Osteocyte (in vitro differentiated cells): ENCODE data around the gene GUCD1. TPM values are rescaled to one million over a fixed set of nuclear protein-coding genes. Genes with fewer than 3 reads are reported as not detected.

Source experiments
- DNase-seq: peaks from one replicate; pipeline ENCODE4 v3.0.0; 2021; ENCODE audit warnings: mixed read lengths; ENCODE audit not compliant: unreplicated experiment; ENCODE audit errors: extremely low spot score
- H3K27ac Mint-ChIP-seq: one replicate; pipeline ENCODE4 v1.8.0; 2021; ENCODE audit warnings: mild to moderate bottlenecking, mixed read lengths; ENCODE audit not compliant: unreplicated experiment
- H3K27me3 Mint-ChIP-seq: one replicate; pipeline ENCODE4 v1.8.0; 2021; ENCODE audit warnings: mixed read lengths; ENCODE audit not compliant: unreplicated experiment
- H3K36me3 Mint-ChIP-seq: one replicate; pipeline ENCODE4 v1.8.0; 2021; ENCODE audit warnings: mixed read lengths; ENCODE audit not compliant: unreplicated experiment
- H3K4me1 Mint-ChIP-seq: one replicate; pipeline ENCODE4 v1.8.0; 2021; ENCODE audit warnings: mixed read lengths; ENCODE audit not compliant: unreplicated experiment
- H3K4me3 Mint-ChIP-seq: one replicate; pipeline ENCODE4 v1.8.0; 2021; ENCODE audit warnings: mild to moderate bottlenecking, moderate library complexity, mixed read lengths; ENCODE audit not compliant: unreplicated experiment
- H3K9me3 Mint-ChIP-seq: one replicate; pipeline ENCODE4 v1.8.0; 2021; ENCODE audit warnings: mixed read lengths; ENCODE audit not compliant: unreplicated experiment
- total RNA-seq: library from RNA; stranded (reverse); gene quantifications from 2 replicates; pipeline ENCODE4 v1.2.1, GENCODE V29; 2021
- TF ChIP-seq, protein P1 (sequence below): fragments of 200-600 bp; sonication (generic); IDR thresholded peaks from 2 replicates; pipeline ENCODE4 v1.5.0; 2021; ENCODE audit warnings: antibody characterized with exemption, mild to moderate bottlenecking, moderate library complexity

Gene GUCD1
- total RNA-seq, 1 donor from 2014 or later, result 79.3 TPM

DNA sequence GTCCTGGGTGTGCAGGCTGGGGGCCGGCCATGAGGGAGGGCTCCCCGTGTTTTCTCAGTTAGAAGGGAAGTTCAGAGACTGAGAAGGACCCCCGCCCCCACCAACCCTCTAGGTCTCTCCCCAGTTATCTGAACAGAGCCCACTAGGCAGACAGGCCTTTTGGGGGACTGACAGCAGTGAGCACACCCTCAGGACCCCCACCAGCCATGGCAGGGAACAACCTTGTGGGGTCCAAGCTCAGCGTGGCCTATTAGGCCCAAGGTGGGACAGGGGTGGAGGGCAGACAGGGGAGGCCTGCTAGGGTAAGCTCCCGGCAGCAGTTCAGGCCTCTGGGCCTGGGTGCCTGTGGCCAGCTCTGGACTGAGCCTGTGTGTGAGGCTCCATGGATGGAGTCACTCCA is 32.3 kb upstream of the GUCD1 start:
- Mint-ChIP-seq H3K36me3 (no peaks in the 10 kb centered on the region), H3K27ac (no peak overlapping the region), H3K9me3 (no peaks in the 10 kb centered on the region)

DNA sequence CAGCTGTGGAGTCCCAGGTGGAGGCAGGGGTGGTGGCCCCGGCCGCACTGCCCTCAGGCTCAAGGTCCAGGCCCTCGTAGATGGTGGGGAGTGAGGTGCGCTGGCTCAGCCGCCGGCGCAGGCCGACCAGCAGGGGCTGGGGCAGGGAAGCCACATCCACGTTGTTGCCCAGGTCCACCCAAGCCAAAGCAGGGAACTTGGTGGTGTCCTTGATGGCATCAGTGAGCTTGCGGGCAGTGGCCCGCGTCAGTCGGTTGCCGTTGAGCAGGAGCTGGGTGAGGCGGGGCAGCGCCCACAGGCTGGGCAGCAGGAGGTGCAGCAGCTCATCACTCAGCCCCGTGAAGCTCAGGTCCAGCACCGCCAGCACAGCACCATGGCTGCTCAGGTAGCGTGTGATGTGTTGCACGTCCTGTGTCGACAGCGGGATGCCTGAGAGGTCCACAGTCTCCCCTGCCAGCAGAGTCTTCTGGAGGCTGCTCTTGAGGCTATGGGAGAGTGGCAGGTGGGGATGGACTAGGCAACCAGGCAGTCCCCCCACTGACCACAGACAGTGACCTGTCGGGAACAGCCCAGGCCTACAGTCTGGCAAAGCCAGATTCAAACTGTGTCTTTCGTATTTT is 31.1 kb upstream of the GUCD1 start:
- TF ChIP-seq, protein P1, sequence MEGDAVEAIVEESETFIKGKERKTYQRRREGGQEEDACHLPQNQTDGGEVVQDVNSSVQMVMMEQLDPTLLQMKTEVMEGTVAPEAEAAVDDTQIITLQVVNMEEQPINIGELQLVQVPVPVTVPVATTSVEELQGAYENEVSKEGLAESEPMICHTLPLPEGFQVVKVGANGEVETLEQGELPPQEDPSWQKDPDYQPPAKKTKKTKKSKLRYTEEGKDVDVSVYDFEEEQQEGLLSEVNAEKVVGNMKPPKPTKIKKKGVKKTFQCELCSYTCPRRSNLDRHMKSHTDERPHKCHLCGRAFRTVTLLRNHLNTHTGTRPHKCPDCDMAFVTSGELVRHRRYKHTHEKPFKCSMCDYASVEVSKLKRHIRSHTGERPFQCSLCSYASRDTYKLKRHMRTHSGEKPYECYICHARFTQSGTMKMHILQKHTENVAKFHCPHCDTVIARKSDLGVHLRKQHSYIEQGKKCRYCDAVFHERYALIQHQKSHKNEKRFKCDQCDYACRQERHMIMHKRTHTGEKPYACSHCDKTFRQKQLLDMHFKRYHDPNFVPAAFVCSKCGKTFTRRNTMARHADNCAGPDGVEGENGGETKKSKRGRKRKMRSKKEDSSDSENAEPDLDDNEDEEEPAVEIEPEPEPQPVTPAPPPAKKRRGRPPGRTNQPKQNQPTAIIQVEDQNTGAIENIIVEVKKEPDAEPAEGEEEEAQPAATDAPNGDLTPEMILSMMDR, result no peak
- DNase-seq, result no peak
- H3K36me3 Mint-ChIP-seq, result no peaks in the 10 kb centered on the region
- H3K27ac Mint-ChIP-seq, result no peak overlapping the region
- no peaks in the 10 kb centered on the region for H3K27me3 Mint-ChIP-seq
- no peak overlapping the region for H3K4me3 Mint-ChIP-seq
- peaks cover 9% of the 10 kb centered on the region for H3K4me1 Mint-ChIP-seq
- no peaks in the 10 kb centered on the region for H3K9me3 Mint-ChIP-seq

More for the DNA sequence above, 32.3 kb upstream of the GUCD1 start:
- H3K27me3 Mint-ChIP-seq, result no peaks in the 10 kb centered on the region
- TF ChIP-seq, protein P1, result no peak
- H3K4me3 Mint-ChIP-seq, result no peak overlapping the region
- H3K4me1 Mint-ChIP-seq, result peaks cover 12% of the 10 kb centered on the region
- DNase-seq, result no peak

DNA sequence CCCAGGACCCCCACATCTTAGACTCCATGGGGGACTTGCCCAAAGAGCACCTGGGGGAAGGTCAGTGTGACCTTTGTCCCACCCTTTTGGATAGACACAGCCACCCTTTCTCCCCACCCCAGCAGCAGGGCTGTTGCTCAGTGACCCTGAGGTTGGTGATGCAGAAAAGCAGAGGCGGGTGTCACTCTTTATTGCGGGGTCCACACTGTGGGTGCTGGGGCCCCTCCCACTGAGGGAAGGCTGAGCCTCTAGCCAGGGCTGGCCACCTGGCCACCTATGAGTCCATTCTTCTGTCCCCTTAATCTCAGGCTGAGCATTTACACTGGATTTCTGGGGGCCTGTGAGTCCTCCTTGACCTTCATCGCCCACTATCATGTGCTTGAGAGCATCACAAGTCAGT is 30.5 kb upstream of the GUCD1 start:
- no peaks in the 10 kb centered on the region for H3K36me3 Mint-ChIP-seq
- H3K27me3 Mint-ChIP-seq, result no peaks in the 10 kb centered on the region
- no peaks in the 10 kb centered on the region for H3K9me3 Mint-ChIP-seq
- H3K4me1 Mint-ChIP-seq, result peaks cover 9% of the 10 kb centered on the region
- TF ChIP-seq, protein P1, result no peak
- DNase-seq, result no peak
- no peak overlapping the region for H3K27ac Mint-ChIP-seq
- H3K4me3 Mint-ChIP-seq, result no peak overlapping the region

DNA sequence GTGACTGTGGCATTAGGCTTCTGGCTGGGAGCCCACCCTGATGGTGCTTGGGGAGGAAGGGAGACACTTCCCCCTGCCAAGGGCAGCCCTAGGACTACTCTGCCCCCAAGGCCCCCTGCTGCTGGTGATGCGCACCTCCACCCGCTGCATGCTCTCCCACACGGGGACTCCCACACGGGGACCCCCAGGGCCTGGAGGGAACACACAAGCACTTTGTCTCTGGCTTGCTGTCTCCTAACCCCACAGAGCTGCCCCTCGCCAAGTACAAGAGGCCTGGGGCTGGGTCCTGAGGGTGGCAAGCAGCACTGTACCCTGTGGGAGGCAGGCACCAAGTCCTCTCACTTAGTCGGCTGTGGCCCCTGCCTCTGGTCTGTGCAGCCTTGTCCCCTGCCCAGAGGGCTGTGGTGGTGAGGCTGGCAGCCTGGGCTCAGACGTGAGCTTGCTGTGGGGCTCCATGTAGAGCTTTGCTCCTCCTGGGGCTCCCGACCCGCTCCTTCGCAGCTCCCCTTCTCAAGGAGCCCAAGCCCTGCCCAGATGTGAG is 30.0 kb upstream of the GUCD1 start:
- Mint-ChIP-seq H3K27ac (no peak overlapping the region), H3K4me3 (no peak overlapping the region), H3K27me3 (no peaks in the 10 kb centered on the region), H3K4me1 (peaks cover 9% of the 10 kb centered on the region), H3K9me3 (no peaks in the 10 kb centered on the region), H3K36me3 (no peaks in the 10 kb centered on the region)
- DNase-seq, result no peak
- TF ChIP-seq, protein P1, result no peak

DNA sequence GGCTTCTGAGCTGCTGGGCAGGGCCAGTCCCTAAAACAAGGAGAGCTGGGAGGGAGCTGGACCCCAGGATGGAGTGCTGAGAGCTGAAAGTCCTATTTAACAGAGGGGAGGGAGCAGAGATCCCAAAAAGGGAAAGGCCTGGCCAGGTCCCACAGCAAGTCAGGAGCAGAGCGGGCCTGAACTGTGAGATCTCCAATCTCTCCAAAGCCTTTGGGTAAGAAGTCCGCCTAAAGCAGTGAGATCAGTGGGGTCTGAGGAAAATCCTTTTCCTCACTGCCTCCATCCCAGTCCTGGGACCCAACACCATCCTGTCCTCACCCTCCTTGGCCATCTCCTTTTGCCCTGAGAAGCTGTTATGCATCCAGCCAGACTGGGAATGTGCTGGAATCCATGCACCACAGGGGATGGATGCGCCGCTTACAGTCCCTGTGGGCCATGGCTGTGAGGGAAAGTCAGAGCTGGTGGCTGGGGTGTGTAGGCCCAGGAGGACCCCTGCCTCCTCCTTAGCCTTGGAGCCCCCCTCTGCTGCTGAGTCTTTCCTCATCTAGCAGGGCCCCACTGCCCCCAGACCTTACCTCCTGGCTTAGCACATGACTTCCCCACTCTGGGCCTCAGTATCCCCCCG is 29.3 kb upstream of the GUCD1 start:
- TF ChIP-seq, protein P1, result no peak
- no peaks in the 10 kb centered on the region for H3K36me3 Mint-ChIP-seq
- no peak for DNase-seq
- no peaks in the 10 kb centered on the region for H3K9me3 Mint-ChIP-seq
- H3K27me3 Mint-ChIP-seq, result no peaks in the 10 kb centered on the region
- peak overlapping the region; percentile 41 for H3K27ac Mint-ChIP-seq
- peaks cover 9% of the 10 kb centered on the region for H3K4me1 Mint-ChIP-seq
- no peak overlapping the region for H3K4me3 Mint-ChIP-seq
